Measurements from ENCODE around the gene MCC. TPM values are rescaled to one million over a fixed set of nuclear protein-coding genes. Genes with fewer than 3 reads are reported as not detected.

Gene MCC
- total RNA-seq, 4 donors from 2014 or later = 1.2 to 133 (median 8.5) TPM

DNA sequence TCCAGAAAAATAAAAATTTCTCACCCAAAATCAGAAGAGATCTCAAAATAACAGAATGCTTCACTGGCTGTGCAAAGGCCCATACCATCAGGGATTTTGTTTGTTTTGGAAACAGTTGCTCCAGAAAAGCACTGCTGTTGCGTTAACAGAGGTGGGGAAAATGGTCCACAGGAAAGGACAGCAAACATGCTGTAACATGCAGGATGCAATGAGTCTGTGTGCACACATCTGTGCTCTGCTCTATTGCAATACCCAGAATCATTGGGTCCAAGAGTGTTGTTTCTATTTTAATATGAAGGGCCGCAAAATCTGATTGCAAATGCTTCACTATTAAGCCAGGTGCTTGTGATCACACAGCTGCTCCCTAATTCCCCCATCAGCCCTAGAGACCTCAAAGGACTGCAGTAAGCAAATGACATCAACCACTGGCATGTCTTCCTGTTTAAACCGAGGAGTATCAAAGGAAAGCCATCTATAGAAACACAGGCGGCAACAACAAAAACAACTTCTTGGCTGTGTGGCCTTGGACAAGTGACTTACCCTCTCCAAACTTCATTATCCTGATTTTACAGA lies 370.6 kb downstream of the MCC start:
- H3K4me1 ChIP-seq = no peaks in the 10 kb centered on the region

DNA sequence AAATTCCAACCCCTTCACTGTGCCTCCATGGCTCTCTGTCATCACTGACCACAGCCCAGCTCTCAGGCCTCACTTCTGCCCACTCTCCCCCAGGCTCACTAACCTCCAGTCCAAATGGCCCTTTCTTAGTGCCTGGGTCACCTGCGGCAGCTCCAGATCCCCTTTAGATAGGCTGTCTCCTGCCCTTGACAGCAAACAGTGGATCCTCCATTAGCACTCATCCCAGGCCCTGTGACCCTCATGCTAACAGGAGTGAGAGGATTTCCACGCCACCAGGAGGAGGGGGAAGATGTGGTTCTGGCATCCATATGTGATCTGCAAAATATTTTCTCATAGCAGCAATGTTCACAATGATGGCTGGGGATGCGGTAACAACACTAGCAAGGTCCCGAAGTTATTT lies 372.3 kb downstream of the MCC start:
- no peak for DNase-seq
- H3K4me3 ChIP-seq = no peak overlapping the region
- H3K4me1 ChIP-seq = no peaks in the 10 kb centered on the region
- no peaks in the 10 kb centered on the region for H3K9me3 ChIP-seq
- H3K27me3 ChIP-seq = no peaks in the 10 kb centered on the region
- H3K27ac ChIP-seq = no peak overlapping the region
- H3K36me3 ChIP-seq = no peaks in the 10 kb centered on the region
- TF ChIP-seq, protein P1, sequence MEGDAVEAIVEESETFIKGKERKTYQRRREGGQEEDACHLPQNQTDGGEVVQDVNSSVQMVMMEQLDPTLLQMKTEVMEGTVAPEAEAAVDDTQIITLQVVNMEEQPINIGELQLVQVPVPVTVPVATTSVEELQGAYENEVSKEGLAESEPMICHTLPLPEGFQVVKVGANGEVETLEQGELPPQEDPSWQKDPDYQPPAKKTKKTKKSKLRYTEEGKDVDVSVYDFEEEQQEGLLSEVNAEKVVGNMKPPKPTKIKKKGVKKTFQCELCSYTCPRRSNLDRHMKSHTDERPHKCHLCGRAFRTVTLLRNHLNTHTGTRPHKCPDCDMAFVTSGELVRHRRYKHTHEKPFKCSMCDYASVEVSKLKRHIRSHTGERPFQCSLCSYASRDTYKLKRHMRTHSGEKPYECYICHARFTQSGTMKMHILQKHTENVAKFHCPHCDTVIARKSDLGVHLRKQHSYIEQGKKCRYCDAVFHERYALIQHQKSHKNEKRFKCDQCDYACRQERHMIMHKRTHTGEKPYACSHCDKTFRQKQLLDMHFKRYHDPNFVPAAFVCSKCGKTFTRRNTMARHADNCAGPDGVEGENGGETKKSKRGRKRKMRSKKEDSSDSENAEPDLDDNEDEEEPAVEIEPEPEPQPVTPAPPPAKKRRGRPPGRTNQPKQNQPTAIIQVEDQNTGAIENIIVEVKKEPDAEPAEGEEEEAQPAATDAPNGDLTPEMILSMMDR (IDR thresholded peaks at IDR 0.05) = no peak
- TF ChIP-seq POLR2A (IDR thresholded peaks at IDR 0.05) = no peak

More for the DNA sequence above, 370.6 kb downstream of the MCC start:
- DNase-seq = no peak
- Histone ChIP-seq H3K9me3 (no peaks in the 10 kb centered on the region), H3K27me3 (no peaks in the 10 kb centered on the region), H3K4me3 (no peak overlapping the region), H3K27ac (no peak overlapping the region), H3K36me3 (no peaks in the 10 kb centered on the region)
- TF ChIP-seq, protein P1 (IDR thresholded peaks at IDR 0.05) = no peak
- no peak for TF ChIP-seq POLR2A (IDR thresholded peaks at IDR 0.05)

DNA sequence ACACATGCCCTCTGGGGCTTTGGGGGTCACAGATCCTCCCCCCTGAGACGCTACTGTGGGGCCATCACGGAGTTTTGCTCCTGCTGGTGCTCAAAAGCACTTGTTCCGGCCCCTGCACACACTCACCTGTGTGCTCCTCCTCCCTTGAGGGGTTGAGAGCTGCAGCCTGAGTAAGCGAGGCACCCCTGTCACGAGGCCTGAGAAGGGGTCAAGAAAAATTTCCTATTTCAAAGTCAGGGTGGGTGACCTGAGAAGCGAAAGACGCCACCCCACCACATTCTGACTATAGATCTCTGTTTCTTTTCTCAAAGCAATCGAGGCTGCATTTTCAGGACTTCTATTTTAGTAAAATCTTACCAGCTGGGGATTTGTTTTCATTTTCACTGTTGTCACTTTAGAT lies 373.2 kb downstream of the MCC start:
- Histone ChIP-seq H3K4me1 (no peaks in the 10 kb centered on the region), H3K27me3 (no peaks in the 10 kb centered on the region), H3K36me3 (no peaks in the 10 kb centered on the region), H3K9me3 (no peaks in the 10 kb centered on the region), H3K27ac (no peak overlapping the region), H3K4me3 (no peak overlapping the region)
- TF ChIP-seq, protein P1 (IDR thresholded peaks at IDR 0.05) = no peak
- no peak for TF ChIP-seq POLR2A (IDR thresholded peaks at IDR 0.05)
- DNase-seq = no peak

DNA sequence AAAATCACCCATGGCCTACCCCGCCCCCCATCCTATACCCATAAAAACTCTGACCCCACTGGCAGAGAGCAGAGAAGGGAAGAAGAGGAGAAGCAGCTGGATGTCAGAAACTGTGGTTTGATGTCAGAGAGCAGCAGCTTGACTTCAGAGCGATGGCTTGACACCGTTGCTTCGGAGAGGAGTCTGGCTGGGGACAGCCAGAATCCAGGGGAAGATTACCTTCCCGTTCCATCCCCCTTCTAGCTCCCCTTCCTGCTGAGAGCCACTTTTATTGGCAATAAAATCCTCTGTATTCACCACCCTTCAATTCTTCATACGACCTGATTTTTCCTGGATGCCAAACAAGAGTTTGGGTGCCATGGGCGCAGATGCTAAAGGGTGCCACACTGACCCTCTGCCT lies 373.7 kb downstream of the MCC start:
- no peaks in the 10 kb centered on the region for H3K4me1 ChIP-seq
- no peaks in the 10 kb centered on the region for H3K9me3 ChIP-seq
- no peak overlapping the region for H3K4me3 ChIP-seq
- TF ChIP-seq, protein P1 (IDR thresholded peaks at IDR 0.05) = no peak
- no peak for TF ChIP-seq POLR2A (IDR thresholded peaks at IDR 0.05)
- H3K27ac ChIP-seq = no peak overlapping the region
- no peaks in the 10 kb centered on the region for H3K27me3 ChIP-seq
- DNase-seq = no peak
- no peaks in the 10 kb centered on the region for H3K36me3 ChIP-seq

DNA sequence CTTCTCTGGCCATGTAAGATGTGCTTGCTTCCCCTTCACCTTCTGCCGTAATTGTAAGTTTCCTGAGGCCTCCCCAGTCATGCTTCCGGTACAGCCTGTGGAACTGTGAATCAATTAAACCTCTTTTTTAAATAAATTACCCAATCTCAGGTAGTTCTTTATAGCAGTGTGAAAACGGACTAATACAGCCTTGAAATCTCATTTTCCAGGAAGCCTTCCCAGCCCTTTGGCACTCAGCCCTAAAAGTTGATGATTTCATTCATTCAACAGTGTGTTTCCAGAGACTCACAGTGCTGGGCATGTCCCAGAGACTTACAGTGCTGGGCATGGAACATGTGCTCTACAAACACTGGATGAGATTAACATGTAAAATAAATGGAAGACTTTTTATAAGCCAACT lies 375.8 kb downstream of the MCC start:
- Histone ChIP-seq H3K27me3 (no peaks in the 10 kb centered on the region), H3K4me3 (no peak overlapping the region), H3K36me3 (no peaks in the 10 kb centered on the region), H3K9me3 (no peaks in the 10 kb centered on the region), H3K27ac (no peak overlapping the region), H3K4me1 (no peaks in the 10 kb centered on the region)
- no peak for DNase-seq
- TF ChIP-seq, protein P1 (IDR thresholded peaks at IDR 0.05) = no peak
- no peak for TF ChIP-seq POLR2A (IDR thresholded peaks at IDR 0.05)

DNA sequence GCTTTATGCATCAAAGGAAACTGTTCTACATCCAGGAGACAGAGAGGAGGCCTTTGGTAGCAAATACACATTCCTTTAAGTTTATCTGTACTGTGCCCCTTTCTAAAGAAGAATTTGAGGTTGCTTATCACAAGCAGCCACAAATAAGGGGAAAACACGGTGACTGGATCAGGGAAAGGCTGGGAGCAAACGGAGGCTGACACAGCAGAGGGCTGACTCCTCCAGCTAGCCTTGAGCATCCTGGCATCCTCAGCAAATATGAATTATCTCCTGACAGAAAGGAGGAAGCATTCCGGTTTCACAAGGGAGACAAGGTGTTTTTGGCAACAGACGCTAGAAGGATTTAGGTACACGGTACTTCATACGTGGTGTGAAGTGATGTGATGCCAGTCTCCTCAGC lies 378.1 kb downstream of the MCC start:
- no peaks in the 10 kb centered on the region for H3K4me1 ChIP-seq
- TF ChIP-seq POLR2A (IDR thresholded peaks at IDR 0.05) = no peak
- TF ChIP-seq, protein P1 (IDR thresholded peaks at IDR 0.05) = no peak
- no peaks in the 10 kb centered on the region for H3K9me3 ChIP-seq
- H3K4me3 ChIP-seq = no peak overlapping the region
- H3K27me3 ChIP-seq = no peaks in the 10 kb centered on the region
- no peaks in the 10 kb centered on the region for H3K36me3 ChIP-seq
- H3K27ac ChIP-seq = no peak overlapping the region
- no peak for DNase-seq
